ENCODE results near the gene PON3. TPM values are rescaled to one million over a fixed set of nuclear protein-coding genes. Genes with fewer than 3 reads are reported as not detected.
A peak's percentile ranks its signal among the peaks of the same experiment; 100 is the strongest.

PON3 gene
- total RNA-seq (1 to 10 TPM in 1 of 10 donors, under 1 TPM in 8, not detected in 1; 0.23 to 1.0 (median 0.62) TPM), polyA plus RNA-seq (1 to 10 TPM in 1 of 2 donors, under 1 TPM in 1; 0.64 to 2.7 TPM)
- long read RNA-seq, donor 1, partial matches to known transcripts, result 0 of 2 reads
- long read RNA-seq, donor 1, other reads (novel, unspliced or antisense), result 2 of 2 reads
- long read RNA-seq, donor 2, result 0 reads
- long read RNA-seq, donor 3, result 0 reads

GRCh38 chr7:95396136-95397032 lies at the start of gene PON3:
PON3 (minus strand) TSS chr7:95396375; CDS start chr7:95396350, 25 bp downstream.
- TF ChIP-seq CTCF (IDR thresholded peaks at IDR 0.05), result peak in 5 of 9 donors; percentile 20 to 49 (median 34)
- H3K27me3 ChIP-seq, result peaks cover 3 to 26% (median 13%) of the 10 kb centered on the region in 7 donors
- intact Hi-C loops (cut with DNase I), result no loop called here
- H3K4me1 ChIP-seq, result peaks cover 0 to 12% (median 9%) of the 10 kb centered on the region in 9 donors
- no peaks in the 10 kb centered on the region for H3K36me3 ChIP-seq
- DNase-seq (peak; percentile 11 to 14), ATAC-seq (peak; percentile 16 to 64 (median 48))
- no peaks in the 10 kb centered on the region for H3K9me3 ChIP-seq
- peak within 1 kb of the TSS; percentile 19 to 72 (median 58) for H3K4me3 ChIP-seq
- peak within 1 kb of the TSS in 4 of 10 donors; percentile 17 to 51 (median 31) for H3K27ac ChIP-seq
- 5 to 7% methylated on average over 68 of the region's 68 CpGs for WGBS, 2 donors

- TF ChIP-seq CTCF (IDR thresholded peaks at IDR 0.05), result no peak
- DNase-seq (no peak), ATAC-seq (no peak)
- H3K27ac ChIP-seq, result no peak overlapping the region
- WGBS, 2 donors, result 78 to 80% methylated on average over 2 of the region's 2 CpGs
- no peaks in the 10 kb centered on the region for H3K27me3 ChIP-seq
- intact Hi-C loops (cut with DNase I), result no loop called here
- H3K4me1 ChIP-seq, result no peaks in the 10 kb centered on the region
- no peak overlapping the region for H3K4me3 ChIP-seq
- H3K36me3 ChIP-seq, result no peaks in the 10 kb centered on the region
- no peaks in the 10 kb centered on the region for H3K9me3 ChIP-seq
Measured at GRCh38 chr7:95444796-95445195, 48.6 kb upstream of the PON3 start.

GRCh38 chr7:95441042-95441823 lies 45.1 kb upstream of the PON3 start:
- no peak overlapping the region for H3K27ac ChIP-seq
- ATAC-seq (no peak), DNase-seq (no peak)
- no peak for TF ChIP-seq CTCF (IDR thresholded peaks at IDR 0.05)
- no peak overlapping the region for H3K4me3 ChIP-seq
- intact Hi-C loops (cut with DNase I), result no loop called here
- no peaks in the 10 kb centered on the region for H3K27me3 ChIP-seq
- WGBS, 2 donors, result 80 to 83% methylated on average over 7 of the region's 7 CpGs
- H3K36me3 ChIP-seq, result no peaks in the 10 kb centered on the region
- no peaks in the 10 kb centered on the region for H3K9me3 ChIP-seq
- no peaks in the 10 kb centered on the region for H3K4me1 ChIP-seq

GRCh38 chr7:95440394-95441038 lies 44.3 kb upstream of the PON3 start:
- no peak for DNase-seq
- intact Hi-C loops (cut with DNase I), result no loop called here
- TF ChIP-seq CTCF (IDR thresholded peaks at IDR 0.05), result no peak
- Histone ChIP-seq H3K27ac (no peak overlapping the region), H3K36me3 (no peaks in the 10 kb centered on the region), H3K27me3 (no peaks in the 10 kb centered on the region), H3K4me1 (peaks cover 0 to 3% (median 0%) of the 10 kb centered on the region in 9 donors), H3K4me3 (no peak overlapping the region), H3K9me3 (no peaks in the 10 kb centered on the region)
- 93 to 94% methylated on average over 3 of the region's 3 CpGs for WGBS, 2 donors
- ATAC-seq, result no peak
